T-helper 22 cell (primary cell): Measurements from ENCODE around the gene HSF5.

Source experiments
- DNase-seq: peaks from one replicate; pipeline ENCODE4 v3.0.0-alpha.2; 2020; ENCODE audit warnings: low read depth

The HSF5 gene

GRCh38 chr17:58476812-58477211 is 11.4 kb downstream of the HSF5 start:
- no peak for DNase-seq

GRCh38 chr17:58475985-58476384 is 12.2 kb downstream of the HSF5 start:
- DNase-seq: no peak

- DNase-seq: no peak
These were observed 17.9 kb downstream of the HSF5 start for GRCh38 chr17:58470356-58470755.

- no peak for DNase-seq
These were observed 19.3 kb downstream of the HSF5 start for GRCh38 chr17:58468944-58469343.

GRCh38 chr17:58455491-58455890 is 32.7 kb downstream of the HSF5 start:
- no peak for DNase-seq

GRCh38 chr17:58452738-58453137 is 35.5 kb downstream of the HSF5 start:
- DNase-seq: no peak

- peak; percentile 21 for DNase-seq
These were observed 40.9 kb downstream of the HSF5 start for GRCh38 chr17:58447039-58447975.

- DNase-seq: no peak
These were observed 42.1 kb downstream of the HSF5 start for GRCh38 chr17:58446086-58446485.

- DNase-seq: no peak
These were observed 51.4 kb downstream of the HSF5 start for GRCh38 chr17:58436805-58437239.

- no peak for DNase-seq
These were observed 52.0 kb downstream of the HSF5 start for GRCh38 chr17:58436245-58436644.

- no peak for DNase-seq
These were observed 55.2 kb downstream of the HSF5 start for GRCh38 chr17:58432806-58433573.

GRCh38 chr17:58427807-58428206 is 60.4 kb downstream of the HSF5 start:
- no peak for DNase-seq

GRCh38 chr17:58421711-58422110 is 66.5 kb downstream of the HSF5 start:
- DNase-seq: no peak

- no peak for DNase-seq
These were observed 67.4 kb downstream of the HSF5 start for GRCh38 chr17:58420827-58421226.

GRCh38 chr17:58417300-58418092 is 70.7 kb downstream of the HSF5 start, which contains the start of gene RNF43:
Gene RNF43 (minus strand): TSS chr17:58417534. CDS start chr17:58415577, 1,957 bp downstream.
- DNase-seq: peak; percentile 74

- no peak for DNase-seq
These were observed 71.3 kb downstream of the HSF5 start for GRCh38 chr17:58416937-58417299.

GRCh38 chr17:58416396-58416795 is 71.8 kb downstream of the HSF5 start:
- DNase-seq: no peak

GRCh38 chr17:58415371-58416055 is 72.7 kb downstream of the HSF5 start:
- DNase-seq: no peak

GRCh38 chr17:58414596-58414997 is 73.6 kb downstream of the HSF5 start:
- no peak for DNase-seq

- no peak for DNase-seq
These were observed 74.5 kb downstream of the HSF5 start for GRCh38 chr17:58413684-58414083.

- no peak for DNase-seq
These were observed 75.1 kb downstream of the HSF5 start for GRCh38 chr17:58412961-58413586.
